Left ventricle myocardium inferior (tissue), 1 donor: Measurements from ENCODE around the gene ADAMTS15. TPM values are rescaled to one million over a fixed set of nuclear protein-coding genes. Genes with fewer than 3 reads are reported as not detected.

Source experiments
- DNase-seq: peaks from one replicate; pipeline ENCODE4 v3.0.0-alpha.2; 2020
- H3K27ac ChIP-seq: fragments of 200-600 bp; replicated peaks from 2 replicates; pipeline ENCODE4 v1.8.0; 2021
- H3K27me3 ChIP-seq: fragments of 200-600 bp; 2 replicates; pipeline ENCODE4 v1.8.0; 2021; ENCODE audit warnings: low read depth
- H3K36me3 ChIP-seq: fragments of 200-600 bp; 2 replicates; pipeline ENCODE4 v1.8.0; 2021
- H3K4me1 ChIP-seq: fragments of 200-600 bp; 2 replicates; pipeline ENCODE4 v1.8.0; 2021
- H3K4me3 ChIP-seq: fragments of 200-600 bp; 2 replicates; pipeline ENCODE4 v1.8.0; 2021; ENCODE audit warnings: mild to moderate bottlenecking, moderate library complexity
- H3K9me3 ChIP-seq: fragments of 200-600 bp; replicated peaks from 2 replicates; pipeline ENCODE4 v1.8.0; 2021
- CTCF ChIP-seq: fragments of 200-600 bp; IDR thresholded peaks from 2 replicates; pipeline ENCODE4 v1.8.0; 2021; ENCODE audit warnings: antibody characterized with exemption, mild to moderate bottlenecking, borderline replicate concordance
- intact Hi-C: fragments of 100-400 bp; cut with micrococcal nuclease; formaldehyde crosslinking; loops from one replicate; pipeline ENCODE4 v1.11.0; 2022
- total RNA-seq: library from RNA; stranded (reverse); fragmentation: NEBNext Ultra II Directional; extraction: Animal tissue kit (Norgen Biotek cat#: 25700); gene quantifications from one replicate; pipeline ENCODE4 v1.2.1, GENCODE V29; 2021
- donor health status: DM: no; HTN: yes; CAD: no; lungs with severe emphysema.

Gene ADAMTS15
- total RNA-seq, 1 donor from 2014 or later = 22.9 TPM

GRCh38 chr11:130490682-130491449 is 42.4 kb downstream of the ADAMTS15 start:
- no peak for TF ChIP-seq CTCF
- Histone ChIP-seq H3K4me3 (no peak overlapping the region), H3K27ac (no peak overlapping the region), H3K27me3 (no peaks in the 10 kb centered on the region), H3K9me3 (no peaks in the 10 kb centered on the region), H3K36me3 (no peaks in the 10 kb centered on the region), H3K4me1 (peaks cover 17% of the 10 kb centered on the region)
- intact Hi-C loops = no loop called here
- no peak for DNase-seq

GRCh38 chr11:130498181-130498580 is 49.7 kb downstream of the ADAMTS15 start:
- Histone ChIP-seq H3K27ac (no peak overlapping the region), H3K27me3 (no peaks in the 10 kb centered on the region), H3K36me3 (no peaks in the 10 kb centered on the region), H3K4me3 (no peak overlapping the region), H3K4me1 (no peaks in the 10 kb centered on the region), H3K9me3 (peaks cover 11% of the 10 kb centered on the region)
- intact Hi-C loops = no loop called here
- TF ChIP-seq CTCF = no peak
- DNase-seq = no peak

GRCh38 chr11:130499828-130500227 is 51.4 kb downstream of the ADAMTS15 start:
- Histone ChIP-seq H3K27ac (no peak overlapping the region), H3K27me3 (no peaks in the 10 kb centered on the region), H3K4me1 (no peaks in the 10 kb centered on the region), H3K4me3 (no peak overlapping the region), H3K9me3 (peaks cover 21% of the 10 kb centered on the region), H3K36me3 (no peaks in the 10 kb centered on the region)
- DNase-seq = no peak
- intact Hi-C loops = no loop called here
- no peak for TF ChIP-seq CTCF

- intact Hi-C loops = no loop called here
- Histone ChIP-seq H3K36me3 (no peaks in the 10 kb centered on the region), H3K27ac (no peak overlapping the region), H3K9me3 (peaks cover 18% of the 10 kb centered on the region), H3K4me1 (no peaks in the 10 kb centered on the region), H3K4me3 (no peak overlapping the region), H3K27me3 (no peaks in the 10 kb centered on the region)
- no peak for TF ChIP-seq CTCF
- no peak for DNase-seq
Observed at GRCh38 chr11:130504317-130504716, 55.9 kb downstream of the ADAMTS15 start.

- Histone ChIP-seq H3K4me3 (no peak overlapping the region), H3K27me3 (no peaks in the 10 kb centered on the region), H3K4me1 (peaks cover 34% of the 10 kb centered on the region), H3K9me3 (peaks cover 17% of the 10 kb centered on the region), H3K27ac (no peak overlapping the region), H3K36me3 (no peaks in the 10 kb centered on the region)
- intact Hi-C loops = no loop called here
- TF ChIP-seq CTCF = no peak
- no peak for DNase-seq
Observed at GRCh38 chr11:130508913-130509312, 60.5 kb downstream of the ADAMTS15 start.
